ENCODE measurements around the gene CYP2D6.
"Not testable (repeated sequence)": the region's sequence is repeated elsewhere in the genome, so short reads cannot be mapped to it uniquely, and the experiment has no call there.

The CYP2D6 gene

DNA sequence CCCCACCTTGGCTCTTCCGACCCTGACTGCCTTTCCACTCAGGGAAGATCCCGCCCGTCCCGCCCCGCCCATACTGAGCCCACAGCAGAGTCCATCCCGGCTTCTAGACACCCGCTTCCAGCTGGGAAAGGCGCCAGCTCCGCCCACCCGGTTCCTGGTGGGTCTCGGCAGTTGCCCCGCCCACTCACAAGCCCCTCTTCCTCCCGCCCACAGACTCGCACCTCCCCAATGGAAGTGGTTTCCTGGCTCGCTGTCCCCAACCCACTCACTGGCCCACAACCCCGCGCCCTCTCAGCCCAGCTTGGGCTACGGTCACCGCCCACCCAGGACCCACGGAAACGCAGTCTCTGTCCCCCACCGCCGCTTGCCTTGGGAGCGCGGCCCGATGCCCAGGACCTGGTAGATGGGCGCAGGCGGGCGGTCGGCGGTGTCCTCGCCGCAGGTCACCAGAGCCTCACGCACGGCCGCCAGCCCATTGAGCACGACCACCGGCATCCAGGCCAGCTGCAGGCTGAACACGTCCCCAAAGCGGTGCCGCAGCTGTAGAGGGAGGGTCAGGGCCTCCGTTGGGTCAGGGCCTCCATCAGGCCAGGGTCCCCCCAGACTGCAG is 22.2 kb upstream of the CYP2D6 start:
- in situ Hi-C loops (cut with HindIII; ENCODE audit: low pct_unique_long_range_greater_than_20kb, low sequenced_read_pairs), result no loop called here
- no peak for TF ChIP-seq JUND (IDR thresholded peaks at IDR 0.05; ENCODE audit: low read depth)
- DNase-seq (ENCODE audit: low read depth in 1 of 2, low spot score in 1 of 2), result no peak

DNA sequence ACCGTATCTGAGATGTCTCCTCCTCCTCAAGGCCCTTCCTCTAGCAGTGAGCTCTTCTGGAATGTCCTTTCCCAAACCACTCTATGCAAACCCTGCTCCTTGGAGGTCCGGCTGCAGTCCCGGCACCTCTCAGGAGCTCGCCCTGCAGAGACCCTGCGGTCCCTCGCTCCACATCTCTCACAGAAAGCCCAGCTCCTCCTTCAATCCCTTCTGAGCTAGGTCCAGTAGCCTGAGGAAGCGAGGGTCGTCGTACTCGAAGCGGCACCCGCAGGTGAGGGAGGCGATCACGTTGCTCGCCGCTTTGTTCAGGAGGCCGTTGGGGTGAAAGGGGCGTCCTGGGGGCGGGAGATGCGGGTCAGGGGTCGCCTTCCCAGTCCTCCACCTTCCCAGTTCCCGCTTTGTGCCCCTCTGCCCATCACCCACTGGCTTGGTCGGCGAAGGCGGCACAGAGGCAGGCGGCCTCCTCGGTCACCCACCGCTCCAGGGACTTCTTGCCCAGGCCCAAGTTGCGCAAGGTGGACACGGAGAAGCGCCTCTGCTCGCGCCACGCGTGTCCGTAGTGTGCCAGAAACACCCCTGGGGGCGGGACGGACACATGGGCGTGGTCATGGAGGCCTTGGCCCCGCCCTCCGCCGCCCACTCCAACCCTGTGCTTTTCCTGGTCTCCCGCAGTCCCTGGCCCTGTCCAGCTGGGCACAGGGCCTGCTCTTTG is 21.5 kb upstream of the CYP2D6 start:
- no peak for TF ChIP-seq JUND (IDR thresholded peaks at IDR 0.05; ENCODE audit: low read depth)
- DNase-seq (ENCODE audit: low read depth in 1 of 2, low spot score in 1 of 2), result no peak
- in situ Hi-C loops (cut with HindIII; ENCODE audit: low pct_unique_long_range_greater_than_20kb, low sequenced_read_pairs), result no loop called here

- in situ Hi-C loops (cut with HindIII; ENCODE audit: low pct_unique_long_range_greater_than_20kb, low sequenced_read_pairs), result no loop called here
- TF ChIP-seq JUND (IDR thresholded peaks at IDR 0.05; ENCODE audit: low read depth), result no peak
Observed at GRCh38 chr22:42150727-42151590, 20.3 kb upstream of the CYP2D6 start.

DNA sequence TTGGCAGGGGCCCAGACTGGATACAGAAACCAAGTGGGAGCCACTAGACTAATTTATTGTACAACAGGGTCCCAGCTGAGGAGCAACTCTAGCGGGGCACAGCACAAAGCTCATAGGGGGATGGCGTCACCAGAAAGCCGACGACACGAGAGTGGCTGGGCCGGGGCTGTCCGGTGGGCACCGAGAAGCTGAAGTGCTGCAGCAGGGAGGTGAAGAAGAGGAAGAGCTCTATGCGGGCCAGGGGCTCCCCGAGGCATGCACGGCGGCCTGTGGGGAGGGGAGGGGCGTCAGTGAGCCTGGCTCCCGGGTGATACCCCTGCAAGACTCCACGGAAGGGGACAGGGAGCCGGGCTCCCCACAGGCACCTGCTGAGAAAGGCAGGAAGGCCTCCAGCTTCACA is 19.2 kb upstream of the CYP2D6 start:
- DNase-seq (ENCODE audit: low read depth in 1 of 2, low spot score in 1 of 2); in situ Hi-C loops (cut with HindIII; ENCODE audit: low pct_unique_long_range_greater_than_20kb, low sequenced_read_pairs): not testable (repeated sequence)

More at GRCh38 chr22:42150727-42151590, 20.3 kb upstream of the CYP2D6 start:
- no peak for DNase-seq (ENCODE audit: low read depth in 1 of 2, low spot score in 1 of 2)

GRCh38 chr22:42145175-42145574 is 14.6 kb upstream of the CYP2D6 start:
- DNase-seq (ENCODE audit: low read depth in 1 of 2, low spot score in 1 of 2), result no peak
- in situ Hi-C loops (cut with HindIII; ENCODE audit: low pct_unique_long_range_greater_than_20kb, low sequenced_read_pairs), result no loop called here
- TF ChIP-seq JUND (IDR thresholded peaks at IDR 0.05; ENCODE audit: low read depth), result no peak

- DNase-seq (ENCODE audit: low read depth in 1 of 2, low spot score in 1 of 2); in situ Hi-C loops (cut with HindIII; ENCODE audit: low pct_unique_long_range_greater_than_20kb, low sequenced_read_pairs): not testable (repeated sequence)
Observed at GRCh38 chr22:42143859-42144822, 13.5 kb upstream of the CYP2D6 start.

GRCh38 chr22:42142771-42143461 is 12.3 kb upstream of the CYP2D6 start:
- in situ Hi-C loops (cut with HindIII; ENCODE audit: low pct_unique_long_range_greater_than_20kb, low sequenced_read_pairs), result no loop called here
- no peak for DNase-seq (ENCODE audit: low read depth in 1 of 2, low spot score in 1 of 2)
- TF ChIP-seq JUND (IDR thresholded peaks at IDR 0.05; ENCODE audit: low read depth), result no peak

DNA sequence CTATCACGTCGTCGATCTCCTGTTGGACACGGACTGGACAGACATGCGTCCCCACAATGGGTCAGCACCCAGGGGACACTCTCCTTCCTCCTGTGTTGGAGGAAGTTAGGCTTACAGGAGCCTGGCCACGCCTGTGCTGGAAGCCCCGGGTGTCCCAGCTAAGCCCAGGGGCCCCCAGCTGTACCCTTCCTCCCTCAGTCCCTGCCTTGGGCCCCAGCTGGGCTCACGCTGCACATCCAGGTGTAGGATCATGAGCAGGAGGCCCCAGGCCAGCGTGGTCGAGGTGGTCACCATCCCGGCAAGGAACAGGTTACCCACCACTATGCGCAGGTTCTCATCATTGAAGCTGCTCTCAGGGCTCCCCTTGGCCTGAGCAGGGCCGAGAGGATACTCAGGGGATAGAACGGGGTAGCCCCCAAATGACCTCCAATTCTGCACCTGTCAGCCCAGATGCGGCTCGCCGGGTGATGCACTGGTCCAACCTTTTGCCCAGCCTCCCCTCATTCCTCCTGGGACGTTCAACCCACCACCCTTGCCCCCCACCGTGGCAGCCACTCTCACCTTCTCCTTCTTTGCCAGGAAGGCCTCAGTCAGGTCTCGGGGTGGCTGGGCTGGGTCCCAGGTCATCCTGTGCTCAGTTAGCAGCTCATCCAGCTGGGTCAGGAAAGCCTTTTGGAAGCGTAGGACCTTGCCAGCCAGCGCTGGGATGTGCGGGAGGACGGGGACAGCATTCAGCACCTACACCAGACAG is 10.9 kb upstream of the CYP2D6 start:
- in situ Hi-C loops (cut with HindIII; ENCODE audit: low pct_unique_long_range_greater_than_20kb, low sequenced_read_pairs); DNase-seq (ENCODE audit: low read depth in 1 of 2, low spot score in 1 of 2): not testable (repeated sequence)

DNA sequence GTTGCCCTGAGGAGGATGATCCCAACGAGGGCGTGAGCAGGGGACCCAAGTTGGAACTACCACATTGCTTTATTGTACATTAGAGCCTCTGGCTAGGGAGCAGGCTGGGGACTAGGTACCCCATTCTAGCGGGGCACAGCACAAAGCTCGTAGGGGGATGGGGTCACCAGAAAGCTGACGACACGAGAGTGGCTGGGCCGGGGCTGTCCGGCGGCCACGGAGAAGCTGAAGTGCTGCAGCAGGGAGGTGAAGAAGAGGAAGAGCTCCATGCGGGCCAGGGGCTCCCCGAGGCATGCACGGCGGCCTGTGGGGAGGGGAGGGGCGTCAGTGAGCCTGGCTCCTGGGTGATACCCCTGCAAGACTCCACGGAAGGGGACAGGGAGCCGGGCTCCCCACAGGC is 9.5 kb upstream of the CYP2D6 start:
- in situ Hi-C loops (cut with HindIII; ENCODE audit: low pct_unique_long_range_greater_than_20kb, low sequenced_read_pairs); DNase-seq (ENCODE audit: low read depth in 1 of 2, low spot score in 1 of 2): not testable (repeated sequence)

GRCh38 chr22:42139508-42139907 is 8.9 kb upstream of the CYP2D6 start:
- DNase-seq (ENCODE audit: low read depth in 1 of 2, low spot score in 1 of 2); in situ Hi-C loops (cut with HindIII; ENCODE audit: low pct_unique_long_range_greater_than_20kb, low sequenced_read_pairs): not testable (repeated sequence)

GRCh38 chr22:42138972-42139371 is 8.4 kb upstream of the CYP2D6 start:
- in situ Hi-C loops (cut with HindIII; ENCODE audit: low pct_unique_long_range_greater_than_20kb, low sequenced_read_pairs), result no loop called here
- no peak for DNase-seq (ENCODE audit: low read depth in 1 of 2, low spot score in 1 of 2)
- no peak for TF ChIP-seq JUND (IDR thresholded peaks at IDR 0.05; ENCODE audit: low read depth)

Measured in T47D (cell line).